Trophoblast cell (in vitro differentiated cells and primary cell): ENCODE measurements around the gene FCF1.

Source experiments
- DNase-seq, 2 donors: peaks; one replicate each; pipeline ENCODE4 v3.0.0-alpha.2; 2016
- H2AFZ ChIP-seq: 2 replicates; pipeline ENCODE4 v1.6.1; 2013; ENCODE audit warnings: low read length, moderate library complexity, mild to moderate bottlenecking; ENCODE audit not compliant: insufficient read depth, poor library complexity
- H2AK5ac ChIP-seq: 2 replicates; pipeline ENCODE4 v1.6.1; 2013; ENCODE audit warnings: mild to moderate bottlenecking, low read length
- H2BK120ac ChIP-seq: 2 replicates; pipeline ENCODE4 v1.6.1; 2013; ENCODE audit warnings: low read length, mild to moderate bottlenecking, moderate library complexity; ENCODE audit not compliant: insufficient read depth, poor library complexity
- H2BK12ac ChIP-seq: 2 replicates; pipeline ENCODE4 v1.6.1; 2013; ENCODE audit warnings: mild to moderate bottlenecking, low read length, moderate library complexity
- H2BK5ac ChIP-seq: 2 replicates; pipeline ENCODE4 v1.6.1; 2013; ENCODE audit warnings: low read length, low read depth, moderate library complexity, mild to moderate bottlenecking; ENCODE audit not compliant: poor library complexity
- H3K14ac ChIP-seq: 2 replicates; pipeline ENCODE4 v1.6.1; 2013; ENCODE audit warnings: mild to moderate bottlenecking, low read length
- H3K18ac ChIP-seq: 2 replicates; pipeline ENCODE4 v1.6.1; 2013; ENCODE audit warnings: mild to moderate bottlenecking, low read length
- H3K23ac ChIP-seq: 2 replicates; pipeline ENCODE4 v1.6.1; 2013; ENCODE audit warnings: low read length
- H3K27ac ChIP-seq: 2 replicates; pipeline ENCODE4 v1.5.1; 2013; ENCODE audit warnings: low read depth, mild to moderate bottlenecking, inconsistent platforms, low read length, moderate library complexity
- H3K27me3 ChIP-seq: 2 replicates; pipeline ENCODE4 v1.6.1; 2013; ENCODE audit warnings: inconsistent platforms, mild to moderate bottlenecking, low read length, moderate library complexity; ENCODE audit not compliant: insufficient read depth
- H3K36me3 ChIP-seq, 2 experiments: 1 replicate in 1 of 2; 2 replicates in 1 of 2; pipeline ENCODE4 v1.6.1; 2013; ENCODE audit warnings: low read length in 2 of 2, mild to moderate bottlenecking in 2 of 2, moderate library complexity in 1 of 2; ENCODE audit not compliant: insufficient read depth in 2 of 2, control insufficient read depth in 1 of 2
- H3K4ac ChIP-seq: 2 replicates; pipeline ENCODE4 v1.6.1; 2013; ENCODE audit warnings: low read depth, mild to moderate bottlenecking, low read length, moderate library complexity
- H3K4me1 ChIP-seq, 2 experiments: 1 replicate in 1 of 2; 2 replicates in 1 of 2; pipeline ENCODE4 v1.6.1; 2013; ENCODE audit warnings: low read length in 2 of 2, mild to moderate bottlenecking in 2 of 2, moderate library complexity in 1 of 2; ENCODE audit not compliant: insufficient read depth in 2 of 2, control insufficient read depth in 1 of 2
- H3K4me2 ChIP-seq: 2 replicates; pipeline ENCODE4 v1.6.1; 2013; ENCODE audit warnings: inconsistent platforms, mild to moderate bottlenecking, low read length, moderate library complexity
- H3K4me3 ChIP-seq: 2 replicates; pipeline ENCODE4 v1.5.1; 2013; ENCODE audit warnings: mild to moderate bottlenecking, low read depth, low read length, inconsistent platforms
- H3K79me1 ChIP-seq: one replicate; pipeline ENCODE4 v1.6.1; 2013; ENCODE audit warnings: low read length
- H3K79me2 ChIP-seq: 2 replicates; pipeline ENCODE4 v1.6.1; 2013; ENCODE audit warnings: low read length, mild to moderate bottlenecking; ENCODE audit not compliant: control insufficient read depth, insufficient read depth, poor library complexity
- H3K9ac ChIP-seq: 2 replicates; pipeline ENCODE4 v1.6.1; 2013; ENCODE audit warnings: mild to moderate bottlenecking, low read length
- H3K9me3 ChIP-seq: 2 replicates; pipeline ENCODE4 v1.6.1; 2013; ENCODE audit warnings: low read depth, mild to moderate bottlenecking, control low read depth, inconsistent platforms, low read length; ENCODE audit not compliant: insufficient read depth
- H4K12ac ChIP-seq: 2 replicates; pipeline ENCODE4 v1.6.1; 2013; ENCODE audit warnings: low read depth, mild to moderate bottlenecking, low read length, moderate library complexity
- H4K8ac ChIP-seq: 2 replicates; pipeline ENCODE4 v1.6.1; 2013; ENCODE audit warnings: low read depth, mild to moderate bottlenecking, low read length, moderate library complexity
- H4K91ac ChIP-seq: one replicate; pipeline ENCODE4 v1.6.1; 2013; ENCODE audit warnings: low read depth, mild to moderate bottlenecking, low read length, moderate library complexity
- WGBS: extraction: QIAGEN DNeasy Blood & Tissue Kit; methylation state at CpG from one replicate; pipeline ENCODE4 v1.1.7; 2013; ENCODE audit warnings: missing lambda C conversion rate; ENCODE audit not compliant: insufficient read length, insufficient coverage; ENCODE audit errors: extremely low coverage; 5-methylcytosine and 5-hydroxymethylcytosine counted together

Gene FCF1

GRCh38 chr14:74704656-74705055 lies 8.3 kb upstream of the FCF1 start:
- Histone ChIP-seq H3K79me2 (peaks cover 2% of the 10 kb centered on the region), H4K12ac (no peak overlapping the region), H2AK5ac (no peak overlapping the region), H3K23ac (no peak overlapping the region), H4K8ac (no peak overlapping the region), H2AFZ (no peak overlapping the region), H2BK12ac (no peak overlapping the region), H3K4ac (no peak overlapping the region), H3K4me3 (no peak overlapping the region), H3K9ac (no peak overlapping the region), H2BK5ac (no peak overlapping the region), H3K4me2 (no peak overlapping the region), H3K36me3 (peaks cover 2% of the 10 kb centered on the region in 2 experiments), H2BK120ac (no peak overlapping the region), H3K27ac (no peak overlapping the region), H3K18ac (no peak overlapping the region), H3K14ac (no peak overlapping the region), H4K91ac (no peak overlapping the region), H3K27me3 (no peaks in the 10 kb centered on the region), H3K9me3 (peaks cover 6% of the 10 kb centered on the region), H3K4me1 (no peaks in the 10 kb centered on the region), H3K79me1 (no peaks in the 10 kb centered on the region)
- no peak for DNase-seq
- no CpG with 5 or more reads among the region's 2 CpGs for whole genome bisulfite sequencing

GRCh38 chr14:74705613-74706500 lies 7.1 kb upstream of the FCF1 start:
- Histone ChIP-seq H3K36me3 (peaks cover 2% of the 10 kb centered on the region in 2 experiments), H2AK5ac (no peak overlapping the region), H2BK5ac (no peak overlapping the region), H3K18ac (no peak overlapping the region), H3K79me2 (peaks cover 2% of the 10 kb centered on the region), H3K4me2 (no peak overlapping the region), H3K4me3 (no peak overlapping the region), H4K12ac (no peak overlapping the region), H3K14ac (no peak overlapping the region), H3K4ac (no peak overlapping the region), H4K8ac (no peak overlapping the region), H3K9me3 (peaks cover 6% of the 10 kb centered on the region), H2BK12ac (no peak overlapping the region), H2BK120ac (no peak overlapping the region), H3K79me1 (no peaks in the 10 kb centered on the region), H3K27me3 (no peaks in the 10 kb centered on the region), H3K9ac (no peak overlapping the region), H3K23ac (no peak overlapping the region), H4K91ac (no peak overlapping the region), H3K4me1 (no peaks in the 10 kb centered on the region), H2AFZ (no peak overlapping the region), H3K27ac (no peak overlapping the region)
- WGBS = no CpG with 5 or more reads among the region's 5 CpGs
- DNase-seq = no peak

GRCh38 chr14:74710480-74710879 lies 2.5 kb upstream of the FCF1 start:
- Histone ChIP-seq H4K91ac (no peak overlapping the region), H3K9me3 (no peaks in the 10 kb centered on the region), H3K4me3 (no peak overlapping the region), H4K8ac (no peak overlapping the region), H3K27ac (no peak overlapping the region), H3K23ac (no peak overlapping the region), H3K4me1 (no peaks in the 10 kb centered on the region), H3K4me2 (no peak overlapping the region), H3K9ac (no peak overlapping the region), H3K14ac (no peak overlapping the region), H2AFZ (no peak overlapping the region), H3K18ac (no peak overlapping the region), H3K36me3 (no peaks in the 10 kb centered on the region), H3K79me1 (peaks cover 3% of the 10 kb centered on the region), H3K79me2 (peaks cover 5% of the 10 kb centered on the region), H2BK120ac (no peak overlapping the region), H3K27me3 (no peaks in the 10 kb centered on the region), H4K12ac (no peak overlapping the region), H2AK5ac (no peak overlapping the region), H2BK12ac (no peak overlapping the region), H3K4ac (no peak overlapping the region), H2BK5ac (no peak overlapping the region)
- no CpG with 5 or more reads among the region's 1 CpG for WGBS
- DNase-seq = no peak

DNA sequence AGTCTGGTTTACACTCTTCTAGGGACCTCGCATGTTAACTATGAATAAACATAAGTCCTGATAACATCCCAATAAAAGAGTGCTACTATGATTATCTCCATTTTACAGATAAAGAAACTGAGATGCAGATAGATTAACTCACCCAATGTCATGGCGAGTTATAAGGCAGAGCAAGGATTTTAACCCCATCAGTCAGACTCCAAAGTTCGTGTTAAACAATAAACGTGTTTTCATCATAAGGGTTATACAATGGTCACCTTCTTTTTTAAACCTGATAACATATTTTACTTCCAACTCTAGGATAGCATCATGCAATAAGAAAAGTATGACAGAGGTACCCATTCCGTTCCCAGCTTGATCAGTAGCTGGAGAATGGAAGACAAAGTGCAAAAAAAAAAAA lies 1.3 kb upstream of the FCF1 start:
- H3K9ac ChIP-seq = no peak overlapping the region
- no peak overlapping the region for H2AK5ac ChIP-seq
- H3K18ac ChIP-seq = no peak overlapping the region
- H3K23ac ChIP-seq = no peak overlapping the region
- no peak overlapping the region for H3K4me3 ChIP-seq
- H3K4me2 ChIP-seq = no peak overlapping the region
- H4K12ac ChIP-seq = no peak overlapping the region
- H3K4ac ChIP-seq = peak overlapping the region; percentile 55
- no peaks in the 10 kb centered on the region for H3K4me1 ChIP-seq
- no peaks in the 10 kb centered on the region for H3K9me3 ChIP-seq
- no peak overlapping the region for H3K14ac ChIP-seq
- peaks cover 5% of the 10 kb centered on the region for H3K79me2 ChIP-seq
- H2BK12ac ChIP-seq = no peak overlapping the region
- no peak overlapping the region for H2BK120ac ChIP-seq
- no CpG with 5 or more reads among the region's 5 CpGs for WGBS
- H3K27me3 ChIP-seq = no peaks in the 10 kb centered on the region
- H2AFZ ChIP-seq = no peak overlapping the region
- H3K27ac ChIP-seq = no peak overlapping the region
- peaks cover 3% of the 10 kb centered on the region for H3K79me1 ChIP-seq
- no peak overlapping the region for H4K91ac ChIP-seq
- H4K8ac ChIP-seq = no peak overlapping the region
- H2BK5ac ChIP-seq = no peak overlapping the region
- H3K36me3 ChIP-seq = no peaks in the 10 kb centered on the region
- DNase-seq = no peak
